Glutamatergic neuron (in vitro differentiated cells): ENCODE measurements around the gene CFAP20DC. TPM values are rescaled to one million over a fixed set of nuclear protein-coding genes. Genes with fewer than 3 reads are reported as not detected.
A peak's percentile ranks its signal among the peaks of the same experiment; 100 is the strongest.

Experiments
- DNase-seq: peaks from one replicate; pipeline ENCODE4 v3.0.0; 2022
- H3K27ac Mint-ChIP-seq: one replicate; pipeline ENCODE4 v1.8.0; 2020; ENCODE audit warnings: mild to moderate bottlenecking, mixed read lengths, inconsistent platforms; ENCODE audit not compliant: unreplicated experiment
- H3K27me3 Mint-ChIP-seq: one replicate; pipeline ENCODE4 v1.8.0; 2020; ENCODE audit warnings: mild to moderate bottlenecking, moderate library complexity, mixed read lengths, inconsistent platforms; ENCODE audit not compliant: unreplicated experiment
- H3K36me3 Mint-ChIP-seq: one replicate; pipeline ENCODE4 v1.8.0; 2020; ENCODE audit warnings: mild to moderate bottlenecking, mixed read lengths, inconsistent platforms; ENCODE audit not compliant: unreplicated experiment
- H3K4me1 Mint-ChIP-seq: one replicate; pipeline ENCODE4 v1.8.0; 2020; ENCODE audit warnings: mild to moderate bottlenecking, low read depth, mixed read lengths, inconsistent platforms; ENCODE audit not compliant: unreplicated experiment
- H3K4me3 Mint-ChIP-seq: one replicate; pipeline ENCODE4 v1.8.0; 2020; ENCODE audit warnings: mild to moderate bottlenecking, mixed read lengths, inconsistent platforms; ENCODE audit not compliant: unreplicated experiment
- H3K9me3 Mint-ChIP-seq: one replicate; pipeline ENCODE4 v1.8.0; 2020; ENCODE audit warnings: mild to moderate bottlenecking, moderate library complexity, mixed read lengths, inconsistent platforms; ENCODE audit not compliant: unreplicated experiment
- total RNA-seq: library from RNA; stranded (reverse); fragmentation: NEBNext Ultra II Directional; extraction: Animal tissue kit (Norgen Biotek cat#: 25700); gene quantifications from one replicate; pipeline ENCODE4 v1.2.1, GENCODE V29; 2021; ENCODE audit not compliant: unreplicated experiment
- TF ChIP-seq, protein P1 (sequence below): fragments of 200-600 bp; sonication (generic); IDR thresholded peaks from one replicate; pipeline ENCODE4 v1.5.0; 2021; ENCODE audit not compliant: partially characterized antibody, unreplicated experiment

CFAP20DC gene
- total RNA-seq, 1 donor from 2014 or later: 8.4 TPM

DNA sequence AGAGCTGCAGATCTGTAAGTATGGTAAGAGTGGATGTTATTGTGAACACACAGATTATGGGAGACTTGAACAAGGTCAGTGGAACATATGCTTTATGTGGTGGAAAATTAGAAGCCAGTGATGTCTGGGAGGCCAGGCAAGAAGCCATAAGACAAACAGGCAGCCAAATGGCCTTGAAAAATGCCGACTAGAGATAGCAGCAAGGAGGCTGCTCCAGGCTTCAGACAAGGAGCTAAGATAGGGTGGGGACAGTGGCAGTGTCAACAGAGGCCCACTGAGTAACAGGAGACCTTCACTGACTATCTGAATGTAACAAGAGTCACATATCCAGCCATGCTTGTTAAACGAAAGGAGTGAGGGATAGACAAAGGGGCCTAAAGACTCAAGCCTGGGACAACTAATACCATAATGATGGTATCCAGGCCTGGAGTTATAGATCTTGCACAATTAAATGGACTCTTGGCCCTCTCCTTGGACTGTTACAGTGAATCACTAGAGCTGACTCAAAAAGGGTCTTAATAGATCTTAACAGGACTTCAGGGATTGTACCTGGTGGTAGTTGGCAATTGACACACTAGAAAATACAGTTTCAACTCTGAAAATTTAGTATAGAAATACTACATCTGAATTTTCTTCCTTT lies 50.6 kb downstream of the CFAP20DC start:
- TF ChIP-seq, protein P1, sequence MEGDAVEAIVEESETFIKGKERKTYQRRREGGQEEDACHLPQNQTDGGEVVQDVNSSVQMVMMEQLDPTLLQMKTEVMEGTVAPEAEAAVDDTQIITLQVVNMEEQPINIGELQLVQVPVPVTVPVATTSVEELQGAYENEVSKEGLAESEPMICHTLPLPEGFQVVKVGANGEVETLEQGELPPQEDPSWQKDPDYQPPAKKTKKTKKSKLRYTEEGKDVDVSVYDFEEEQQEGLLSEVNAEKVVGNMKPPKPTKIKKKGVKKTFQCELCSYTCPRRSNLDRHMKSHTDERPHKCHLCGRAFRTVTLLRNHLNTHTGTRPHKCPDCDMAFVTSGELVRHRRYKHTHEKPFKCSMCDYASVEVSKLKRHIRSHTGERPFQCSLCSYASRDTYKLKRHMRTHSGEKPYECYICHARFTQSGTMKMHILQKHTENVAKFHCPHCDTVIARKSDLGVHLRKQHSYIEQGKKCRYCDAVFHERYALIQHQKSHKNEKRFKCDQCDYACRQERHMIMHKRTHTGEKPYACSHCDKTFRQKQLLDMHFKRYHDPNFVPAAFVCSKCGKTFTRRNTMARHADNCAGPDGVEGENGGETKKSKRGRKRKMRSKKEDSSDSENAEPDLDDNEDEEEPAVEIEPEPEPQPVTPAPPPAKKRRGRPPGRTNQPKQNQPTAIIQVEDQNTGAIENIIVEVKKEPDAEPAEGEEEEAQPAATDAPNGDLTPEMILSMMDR: no peak
- peaks cover 6% of the 10 kb centered on the region for H3K4me1 Mint-ChIP-seq
- H3K27ac Mint-ChIP-seq: no peak overlapping the region
- H3K4me3 Mint-ChIP-seq: no peak overlapping the region
- H3K9me3 Mint-ChIP-seq: no peaks in the 10 kb centered on the region
- peaks cover 2% of the 10 kb centered on the region for H3K27me3 Mint-ChIP-seq
- H3K36me3 Mint-ChIP-seq: no peaks in the 10 kb centered on the region
- no peak for DNase-seq

DNA sequence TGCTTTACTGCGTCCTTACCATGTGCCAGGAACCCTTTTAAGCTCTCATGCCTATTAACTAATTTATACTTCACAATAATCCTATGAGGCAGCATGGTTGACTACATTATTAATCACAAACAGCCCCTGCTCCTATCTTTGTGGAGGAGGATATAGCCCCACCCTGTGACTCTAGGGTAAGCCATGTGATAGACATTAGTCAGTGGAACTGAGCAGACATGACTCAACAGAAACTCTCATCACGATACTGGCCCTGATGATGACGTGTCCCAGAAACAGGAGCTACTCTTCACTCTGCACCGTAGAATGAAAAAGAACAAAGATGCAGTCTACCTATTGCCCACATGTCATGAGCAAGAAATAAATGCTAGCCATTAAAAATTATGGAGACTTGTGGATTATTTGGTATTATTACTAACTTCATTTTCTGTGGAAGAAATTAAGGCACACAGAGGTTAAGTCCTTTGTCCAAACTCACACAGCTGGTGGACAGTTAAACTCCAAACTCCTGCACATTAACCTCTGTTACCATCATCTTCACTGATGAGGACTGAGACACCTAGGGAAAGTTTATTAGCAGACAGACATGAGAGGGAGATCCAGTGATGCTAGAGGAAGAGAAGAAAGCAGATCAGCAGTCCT lies 51.2 kb downstream of the CFAP20DC start:
- Mint-ChIP-seq H3K36me3 (no peaks in the 10 kb centered on the region), H3K9me3 (no peaks in the 10 kb centered on the region), H3K27me3 (peaks cover 2% of the 10 kb centered on the region), H3K4me1 (peaks cover 6% of the 10 kb centered on the region), H3K27ac (no peak overlapping the region), H3K4me3 (no peak overlapping the region)
- DNase-seq: no peak
- TF ChIP-seq, protein P1: no peak

DNA sequence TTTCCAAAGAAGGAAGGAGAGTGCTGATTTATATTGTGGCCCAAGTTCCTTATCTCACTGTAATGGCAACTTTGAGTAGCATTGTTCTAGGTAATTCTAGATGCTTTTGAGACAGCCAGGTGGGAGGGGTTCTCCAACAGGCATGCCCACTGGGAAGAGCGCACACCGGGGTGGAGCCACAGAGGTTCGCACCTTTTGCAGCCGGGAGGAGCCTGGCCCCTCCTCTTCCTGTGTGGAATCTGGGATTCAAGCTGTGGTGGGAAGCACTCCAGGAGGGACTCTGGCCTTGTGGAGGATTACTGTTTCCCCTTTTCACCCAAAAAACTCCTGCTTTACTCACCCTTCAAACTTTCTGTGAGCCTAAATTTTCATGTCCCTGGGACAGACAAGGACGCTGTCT lies 53.1 kb downstream of the CFAP20DC start:
- Mint-ChIP-seq H3K27me3 (peaks cover 2% of the 10 kb centered on the region), H3K36me3 (no peaks in the 10 kb centered on the region), H3K27ac (no peak overlapping the region), H3K9me3 (no peaks in the 10 kb centered on the region), H3K4me3 (no peak overlapping the region), H3K4me1 (peaks cover 6% of the 10 kb centered on the region)
- TF ChIP-seq, protein P1: no peak
- no peak for DNase-seq

DNA sequence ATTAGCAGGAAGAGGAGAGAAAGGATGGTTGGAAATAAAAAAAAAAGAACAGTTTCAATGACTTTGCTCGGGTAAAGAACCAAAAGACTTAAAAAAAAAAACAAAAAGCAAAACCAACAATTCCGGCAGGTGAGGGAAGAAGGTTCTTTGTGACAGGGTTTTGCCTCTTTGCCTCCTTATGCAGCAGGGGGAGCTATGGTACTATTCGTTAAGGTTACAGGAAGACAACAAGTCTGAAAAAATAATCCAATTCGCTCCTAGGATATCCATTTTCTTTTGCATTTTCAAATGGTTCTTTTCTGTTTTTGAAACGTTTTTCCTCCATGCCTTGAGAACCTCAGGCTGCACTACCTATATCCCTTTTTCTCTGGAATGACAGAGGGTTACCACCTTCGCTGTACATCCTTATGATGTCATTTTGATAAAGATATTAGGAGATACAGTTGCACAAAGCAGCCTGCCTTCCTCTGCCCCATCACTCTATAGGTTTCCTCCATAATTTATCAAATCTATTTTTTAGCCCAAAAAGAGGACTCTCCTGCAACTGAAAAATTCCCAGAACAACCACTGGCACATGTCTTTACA lies 55.0 kb downstream of the CFAP20DC start:
- no peak overlapping the region for H3K27ac Mint-ChIP-seq
- H3K4me3 Mint-ChIP-seq: no peak overlapping the region

More for the DNA sequence above, 55.0 kb downstream of the CFAP20DC start:
- peak; percentile 28 for DNase-seq
- H3K36me3 Mint-ChIP-seq: no peaks in the 10 kb centered on the region
- H3K27me3 Mint-ChIP-seq: no peaks in the 10 kb centered on the region
- H3K9me3 Mint-ChIP-seq: no peaks in the 10 kb centered on the region
- TF ChIP-seq, protein P1: peak; percentile 57
- H3K4me1 Mint-ChIP-seq: peaks cover 3% of the 10 kb centered on the region
